ENCODE data around the gene SHC3.

The SHC3 gene

GRCh38 chr9:89186960-89187359 is 8.3 kb upstream of the SHC3 start:
- DNase-seq (ENCODE audit: low spot score), result no peak

GRCh38 chr9:89185980-89186379 is 7.4 kb upstream of the SHC3 start:
- no peak for DNase-seq (ENCODE audit: low spot score)

- DNase-seq (ENCODE audit: low spot score), result no peak
These were observed 4.5 kb upstream of the SHC3 start for GRCh38 chr9:89183146-89183545.

- DNase-seq (ENCODE audit: low spot score), result no peak
These were observed 3.8 kb upstream of the SHC3 start for GRCh38 chr9:89182369-89182768.

GRCh38 chr9:89179895-89180734 is 1.5 kb upstream of the SHC3 start:
- DNase-seq (ENCODE audit: low spot score), result peak; percentile 92

- peak; percentile 16 for DNase-seq (ENCODE audit: low spot score)
These were observed 899 bp upstream of the SHC3 start for GRCh38 chr9:89179540-89179894.

- DNase-seq (ENCODE audit: low spot score), result no peak
These were observed 367 bp upstream of the SHC3 start for GRCh38 chr9:89178830-89179539.

- no peak for DNase-seq (ENCODE audit: low spot score)
These were observed 1.3 kb downstream of the SHC3 start for GRCh38 chr9:89177012-89177943.

GRCh38 chr9:89175828-89176261 is 2.8 kb downstream of the SHC3 start:
- DNase-seq (ENCODE audit: low spot score), result no peak

- DNase-seq (ENCODE audit: low spot score), result no peak
These were observed 4.3 kb downstream of the SHC3 start for GRCh38 chr9:89174291-89174690.

GRCh38 chr9:89173072-89173471 is 5.5 kb downstream of the SHC3 start:
- DNase-seq (ENCODE audit: low spot score), result no peak

GRCh38 chr9:89172398-89172797 is 6.2 kb downstream of the SHC3 start:
- no peak for DNase-seq (ENCODE audit: low spot score)

GRCh38 chr9:89171693-89172092 is 6.9 kb downstream of the SHC3 start:
- DNase-seq (ENCODE audit: low spot score), result no peak

GRCh38 chr9:89171231-89171630 is 7.4 kb downstream of the SHC3 start:
- DNase-seq (ENCODE audit: low spot score), result no peak

GRCh38 chr9:89168901-89169813 is 9.5 kb downstream of the SHC3 start:
- DNase-seq (ENCODE audit: low spot score), result no peak

GRCh38 chr9:89167788-89168187 is 10.8 kb downstream of the SHC3 start:
- DNase-seq (ENCODE audit: low spot score), result no peak

GRCh38 chr9:89166852-89167251 is 11.8 kb downstream of the SHC3 start:
- DNase-seq (ENCODE audit: low spot score), result no peak

GRCh38 chr9:89165880-89166279 is 12.7 kb downstream of the SHC3 start:
- no peak for DNase-seq (ENCODE audit: low spot score)

- no peak for DNase-seq (ENCODE audit: low spot score)
These were observed 13.3 kb downstream of the SHC3 start for GRCh38 chr9:89165341-89165740.

- no peak for DNase-seq (ENCODE audit: low spot score)
These were observed 17.4 kb downstream of the SHC3 start for GRCh38 chr9:89161221-89161620.

GRCh38 chr9:89160806-89161205 is 17.8 kb downstream of the SHC3 start:
- DNase-seq (ENCODE audit: low spot score), result no peak
